ENCODE results near the gene FAS.

DNA sequence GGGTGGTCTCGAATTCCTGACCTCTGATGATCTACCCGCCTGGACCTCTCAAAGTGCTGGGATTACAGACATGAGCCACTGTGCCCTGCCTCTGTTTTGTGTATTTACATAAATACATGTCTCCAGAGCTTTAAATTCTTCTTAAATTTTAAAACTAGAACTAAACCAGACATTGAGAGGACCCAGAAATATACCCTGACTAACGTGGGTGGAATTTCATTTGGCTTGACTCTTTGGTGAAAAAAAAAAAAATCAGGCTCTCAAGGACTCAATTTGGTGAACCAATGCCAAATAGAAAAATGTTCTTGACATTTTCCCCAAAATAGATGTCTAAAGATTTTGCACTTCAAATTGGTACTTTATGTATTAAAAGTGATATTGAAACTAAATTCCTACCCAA is 16.6 kb upstream of the FAS start:
- TF ChIP-seq, protein P1, sequence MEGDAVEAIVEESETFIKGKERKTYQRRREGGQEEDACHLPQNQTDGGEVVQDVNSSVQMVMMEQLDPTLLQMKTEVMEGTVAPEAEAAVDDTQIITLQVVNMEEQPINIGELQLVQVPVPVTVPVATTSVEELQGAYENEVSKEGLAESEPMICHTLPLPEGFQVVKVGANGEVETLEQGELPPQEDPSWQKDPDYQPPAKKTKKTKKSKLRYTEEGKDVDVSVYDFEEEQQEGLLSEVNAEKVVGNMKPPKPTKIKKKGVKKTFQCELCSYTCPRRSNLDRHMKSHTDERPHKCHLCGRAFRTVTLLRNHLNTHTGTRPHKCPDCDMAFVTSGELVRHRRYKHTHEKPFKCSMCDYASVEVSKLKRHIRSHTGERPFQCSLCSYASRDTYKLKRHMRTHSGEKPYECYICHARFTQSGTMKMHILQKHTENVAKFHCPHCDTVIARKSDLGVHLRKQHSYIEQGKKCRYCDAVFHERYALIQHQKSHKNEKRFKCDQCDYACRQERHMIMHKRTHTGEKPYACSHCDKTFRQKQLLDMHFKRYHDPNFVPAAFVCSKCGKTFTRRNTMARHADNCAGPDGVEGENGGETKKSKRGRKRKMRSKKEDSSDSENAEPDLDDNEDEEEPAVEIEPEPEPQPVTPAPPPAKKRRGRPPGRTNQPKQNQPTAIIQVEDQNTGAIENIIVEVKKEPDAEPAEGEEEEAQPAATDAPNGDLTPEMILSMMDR (IDR thresholded peaks at IDR 0.05): no peak
- TF ChIP-seq POLR2A (IDR thresholded peaks at IDR 0.05): no peak
